Neuronal stem cell (in vitro differentiated cells): ENCODE data around the gene PLEKHF1.

ENCODE experiments used
- DNase-seq: peaks from one replicate; pipeline ENCODE4 v3.0.0-alpha.2; 2013; ENCODE audit warnings: low spot score
- H2AFZ ChIP-seq: one replicate; pipeline ENCODE4 v1.6.1; 2013; ENCODE audit warnings: mild to moderate bottlenecking, low read length, inconsistent platforms
- H2AK5ac ChIP-seq: 2 replicates; pipeline ENCODE4 v1.6.1; 2013; ENCODE audit warnings: low read depth, mild to moderate bottlenecking, inconsistent platforms, low read length, moderate library complexity, mixed read lengths
- H2BK120ac ChIP-seq: 2 replicates; pipeline ENCODE4 v1.6.1; 2013; ENCODE audit warnings: low read depth, mild to moderate bottlenecking, inconsistent platforms, low read length, moderate library complexity, mixed read lengths
- H2BK12ac ChIP-seq: one replicate; pipeline ENCODE4 v1.6.1; 2013; ENCODE audit warnings: low read length, inconsistent platforms
- H2BK15ac ChIP-seq: 2 replicates; pipeline ENCODE4 v1.6.1; 2013; ENCODE audit warnings: mild to moderate bottlenecking, low read length, inconsistent platforms, mixed read lengths
- H2BK5ac ChIP-seq: one replicate; pipeline ENCODE4 v1.6.1; 2013; ENCODE audit warnings: inconsistent platforms, mild to moderate bottlenecking, low read length, moderate library complexity
- H3K14ac ChIP-seq: one replicate; pipeline ENCODE4 v1.6.1; 2013; ENCODE audit warnings: low read length, inconsistent platforms
- H3K18ac ChIP-seq: 2 replicates; pipeline ENCODE4 v1.6.1; 2013; ENCODE audit warnings: low read length, inconsistent platforms
- H3K23ac ChIP-seq: 2 replicates; pipeline ENCODE4 v1.6.1; 2013; ENCODE audit warnings: low read depth, mild to moderate bottlenecking, mixed read lengths, low read length, inconsistent platforms; ENCODE audit not compliant: poor library complexity
- H3K27ac ChIP-seq: replicated peaks from 3 replicates; pipeline ENCODE4 v1.5.1; 2013; ENCODE audit warnings: low read length, inconsistent platforms
- H3K27me3 ChIP-seq, 3 experiments: 2 replicates each; pipeline ENCODE4 v1.6.1; 2013; ENCODE audit warnings: low read length in 3 of 3, mild to moderate bottlenecking in 2 of 3, inconsistent platforms in 1 of 3, low read depth in 1 of 3, mixed read lengths in 1 of 3, moderate library complexity in 1 of 3; ENCODE audit not compliant: control insufficient read depth in 3 of 3, insufficient read depth in 3 of 3
- H3K36me3 ChIP-seq, 2 donors: replicated peaks in 1 of 2; 2 replicates each; pipeline ENCODE4 v1.6.1; 2013; ENCODE audit warnings: low read length in 2 of 2; ENCODE audit not compliant: control insufficient read depth in 2 of 2, insufficient read depth in 2 of 2
- H3K4ac ChIP-seq: 2 replicates; pipeline ENCODE4 v1.6.1; 2013; ENCODE audit warnings: inconsistent platforms, mild to moderate bottlenecking, low read length, moderate library complexity
- H3K4me1 ChIP-seq, 2 donors: 1 replicate in 1 of 2; 2 replicates in 1 of 2; pipeline ENCODE4 v1.6.1; 2013; ENCODE audit warnings: low read length in 2 of 2, low read depth in 1 of 2; ENCODE audit not compliant: control insufficient read depth in 2 of 2, insufficient read depth in 1 of 2
- H3K4me2 ChIP-seq: one replicate; pipeline ENCODE4 v1.6.1; 2013; ENCODE audit warnings: mild to moderate bottlenecking, low read length, inconsistent platforms; ENCODE audit not compliant: insufficient read depth, poor library complexity, severe bottlenecking
- H3K4me3 ChIP-seq, 2 donors: 2 replicates each; pipeline ENCODE4 v1.5.1; 2013; ENCODE audit warnings: low read length in 2 of 2, mild to moderate bottlenecking in 2 of 2, inconsistent platforms in 1 of 2, moderate library complexity in 1 of 2
- H3K79me1 ChIP-seq: one replicate; pipeline ENCODE4 v1.6.1; 2013; ENCODE audit warnings: low read depth, mild to moderate bottlenecking, inconsistent platforms, low read length, moderate library complexity
- H3K9ac ChIP-seq: one replicate; pipeline ENCODE4 v1.6.1; 2013; ENCODE audit warnings: mild to moderate bottlenecking, low read depth, low read length, inconsistent platforms; ENCODE audit not compliant: poor library complexity
- H3K9me3 ChIP-seq, 2 donors: replicated peaks in 1 of 2; 2 replicates each; pipeline versions ENCODE3 to v1.6.1; 2013; ENCODE audit warnings: low read length in 2 of 2, mild to moderate bottlenecking in 2 of 2, inconsistent platforms in 1 of 2, low read depth in 1 of 2, mixed read lengths in 1 of 2, moderate library complexity in 1 of 2; ENCODE audit not compliant: control insufficient read depth in 2 of 2, insufficient read depth in 1 of 2
- H4K8ac ChIP-seq: one replicate; pipeline ENCODE4 v1.6.1; 2013; ENCODE audit warnings: low read depth, mild to moderate bottlenecking, inconsistent platforms, low read length, moderate library complexity
- H4K91ac ChIP-seq: one replicate; pipeline ENCODE4 v1.6.1; 2013; ENCODE audit warnings: low read length, low read depth, mild to moderate bottlenecking, inconsistent platforms; ENCODE audit not compliant: poor library complexity
- WGBS, 2 donors: extraction: QIAGEN DNeasy Blood & Tissue Kit; methylation state at CpG; one replicate each; pipeline ENCODE4 v1.1.7; 2013; ENCODE audit warnings: missing lambda C conversion rate in 2 of 2, mixed read lengths in 1 of 2; ENCODE audit not compliant: insufficient read length in 2 of 2, insufficient replicate concordance in 1 of 2; ENCODE audit errors: extremely low coverage in 2 of 2; 5-methylcytosine and 5-hydroxymethylcytosine counted together

PLEKHF1 gene

DNA sequence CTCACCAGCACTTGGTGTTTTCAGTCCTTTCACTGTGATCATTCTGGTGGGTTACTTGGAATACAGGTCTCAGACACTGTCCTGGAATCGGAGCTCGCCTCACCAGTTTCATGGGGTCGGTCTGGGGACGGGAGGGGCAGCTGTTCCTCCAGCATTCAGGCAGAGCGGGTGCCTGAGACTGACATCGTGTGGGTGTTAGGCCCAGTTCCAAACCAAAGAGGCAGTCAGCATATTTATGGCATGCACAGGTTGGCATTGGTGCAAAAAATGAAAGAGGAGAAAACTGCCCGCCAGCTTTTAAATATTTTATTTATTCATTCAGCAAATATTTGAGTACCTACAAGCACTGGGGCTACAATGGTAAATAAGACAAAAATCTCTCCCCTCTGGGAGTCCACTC, 20.1 kb downstream of the PLEKHF1 start:
- Histone ChIP-seq H2BK15ac (no peak overlapping the region), H3K23ac (no peak overlapping the region), H2BK120ac (no peak overlapping the region), H3K9me3 (peaks cover 0 to under 1% of the 10 kb centered on the region in 2 donors), H2BK5ac (no peak overlapping the region), H3K18ac (no peak overlapping the region), H3K4ac (no peak overlapping the region), H4K8ac (no peak overlapping the region), H2AFZ (no peak overlapping the region), H3K9ac (no peak overlapping the region), H3K14ac (no peak overlapping the region), H3K36me3 (no peaks in the 10 kb centered on the region), H2AK5ac (no peak overlapping the region), H2BK12ac (no peak overlapping the region), H3K4me1 (peaks cover 12 to 14% of the 10 kb centered on the region in 2 donors), H4K91ac (no peak overlapping the region), H3K4me2 (no peak overlapping the region), H3K27ac (no peak overlapping the region), H3K79me1 (peaks cover 4% of the 10 kb centered on the region), H3K27me3 (peaks cover 0 to 7% (median 0%) of the 10 kb centered on the region in 3 experiments), H3K4me3 (no peak overlapping the region)
- no CpG with 5 or more reads among the region's 7 CpGs for whole genome bisulfite sequencing, 2 donors
- no peak for DNase-seq

- Histone ChIP-seq H2BK5ac (no peak overlapping the region), H3K14ac (no peak overlapping the region), H3K27me3 (peaks cover 0 to 4% (median 0%) of the 10 kb centered on the region in 3 experiments), H3K36me3 (no peaks in the 10 kb centered on the region), H2AK5ac (no peak overlapping the region), H3K9me3 (peaks cover 3 to 5% of the 10 kb centered on the region in 2 donors), H3K18ac (no peak overlapping the region), H3K4me1 (peaks cover 13 to 14% of the 10 kb centered on the region in 2 donors), H4K91ac (no peak overlapping the region), H2BK120ac (no peak overlapping the region), H3K9ac (no peak overlapping the region), H2BK12ac (no peak overlapping the region), H4K8ac (no peak overlapping the region), H2AFZ (no peak overlapping the region), H2BK15ac (no peak overlapping the region), H3K27ac (no peak overlapping the region), H3K79me1 (peaks cover 4% of the 10 kb centered on the region), H3K4me3 (no peak overlapping the region), H3K4ac (no peak overlapping the region), H3K23ac (no peak overlapping the region), H3K4me2 (no peak overlapping the region)
- WGBS, 2 donors: no CpG with 5 or more reads among the region's 8 CpGs
- DNase-seq: no peak
Measured at GRCh38 chr19:29686285-29686805, 21.1 kb downstream of the PLEKHF1 start.

DNA sequence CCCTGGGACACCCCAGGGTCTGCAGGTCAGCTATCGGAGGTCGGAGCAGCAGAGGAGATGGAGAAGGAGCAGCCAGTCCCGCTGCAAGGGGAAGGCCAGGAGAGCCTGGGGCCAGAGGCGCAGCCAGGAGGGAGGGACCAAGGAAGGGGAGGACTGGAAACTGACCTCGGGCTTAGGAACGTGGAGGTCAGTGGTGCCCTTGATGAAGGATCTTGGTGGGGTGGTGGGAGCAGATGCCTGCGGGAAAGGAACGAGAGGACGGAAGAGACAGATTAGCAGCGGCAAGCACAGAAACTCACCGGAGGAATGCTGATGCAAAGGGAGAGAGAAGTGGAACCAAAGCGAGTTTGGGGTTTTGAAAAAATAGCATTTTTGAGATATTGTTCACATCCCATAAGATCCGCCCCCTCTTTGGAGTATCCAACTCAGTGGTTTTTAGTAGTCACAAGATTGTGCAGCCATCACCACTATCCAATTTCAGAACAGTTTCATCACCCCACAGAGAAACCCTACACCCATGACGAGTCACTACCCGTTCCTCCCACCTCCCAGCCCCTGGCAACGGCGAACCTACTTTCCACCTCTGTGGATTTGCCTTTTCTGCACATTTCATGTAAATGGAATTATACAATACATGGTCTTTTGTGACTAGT, 22.1 kb downstream of the PLEKHF1 start:
- Histone ChIP-seq H3K27ac (no peak overlapping the region), H2BK12ac (peak overlapping the region; percentile 27), H3K4ac (peak overlapping the region; percentile 66), H4K91ac (peak overlapping the region; percentile 88), H3K4me2 (no peak overlapping the region), H2BK15ac (no peak overlapping the region), H3K4me1 (peaks cover 10 to 11% of the 10 kb centered on the region in 2 donors), H4K8ac (no peak overlapping the region), H3K36me3 (no peaks in the 10 kb centered on the region), H3K14ac (peak overlapping the region; percentile 83), H3K18ac (peak overlapping the region; percentile 81), H3K27me3 (peaks cover 0 to 3% (median 0%) of the 10 kb centered on the region in 3 experiments), H3K79me1 (peaks cover 4% of the 10 kb centered on the region), H3K23ac (peak overlapping the region; percentile 96), H2AFZ (no peak overlapping the region), H3K4me3 (no peak overlapping the region), H2BK120ac (no peak overlapping the region), H3K9me3 (peaks cover 3 to 5% of the 10 kb centered on the region in 2 donors), H2BK5ac (no peak overlapping the region), H3K9ac (no peak overlapping the region), H2AK5ac (peak overlapping the region; percentile 69)
- no CpG with 5 or more reads among the region's 17 CpGs for WGBS, 2 donors
- no peak for DNase-seq

DNA sequence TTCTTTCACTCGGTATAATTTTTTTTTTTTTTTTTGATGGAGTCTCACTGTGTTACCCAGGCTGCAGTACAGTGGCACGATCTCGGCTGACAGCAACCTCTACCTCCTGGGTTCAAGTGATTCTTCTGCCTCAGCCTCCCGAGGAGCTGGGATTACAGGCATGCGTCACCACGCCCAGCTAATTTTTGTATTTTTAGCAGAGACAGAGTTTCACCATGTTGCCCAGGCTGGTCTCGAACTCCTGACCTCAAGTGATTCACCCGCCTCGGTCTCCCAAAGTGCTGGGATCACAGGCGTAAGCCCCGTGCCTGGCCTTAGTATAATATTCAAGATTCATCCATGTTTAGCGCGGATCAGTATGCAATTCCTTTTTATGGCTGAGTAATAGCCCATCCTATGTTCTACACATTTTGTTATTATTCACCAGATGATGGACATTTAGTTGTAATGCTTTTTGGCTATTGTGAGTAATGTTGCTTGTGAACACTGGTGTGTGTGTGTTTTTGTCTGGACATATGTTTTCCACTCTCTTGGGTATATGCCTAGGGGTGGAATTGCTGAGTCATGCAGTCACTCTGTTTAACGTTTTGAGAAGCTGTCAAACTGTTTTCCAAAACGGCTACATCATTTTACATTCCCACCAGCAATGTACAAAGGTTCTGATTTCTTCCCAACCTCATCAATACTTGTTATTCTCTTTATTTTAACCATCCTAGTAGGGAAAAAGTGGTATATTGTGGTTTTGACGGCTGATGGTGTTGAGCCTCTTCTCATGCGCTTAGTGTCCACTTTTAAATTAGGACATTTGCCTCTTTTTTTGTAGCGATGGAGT, 22.9 kb downstream of the PLEKHF1 start:
- Histone ChIP-seq H4K8ac (no peak overlapping the region), H3K9me3 (peaks cover 3 to 5% of the 10 kb centered on the region in 2 donors), H2BK120ac (no peak overlapping the region), H3K36me3 (no peaks in the 10 kb centered on the region), H3K23ac (no peak overlapping the region), H3K18ac (no peak overlapping the region), H3K27ac (no peak overlapping the region), H2BK12ac (no peak overlapping the region), H2AK5ac (no peak overlapping the region), H3K4me1 (peaks cover 3% of the 10 kb centered on the region in 2 donors), H3K4me3 (no peak overlapping the region), H3K9ac (no peak overlapping the region), H2AFZ (no peak overlapping the region), H4K91ac (no peak overlapping the region), H2BK5ac (no peak overlapping the region), H3K4me2 (no peak overlapping the region), H3K14ac (no peak overlapping the region), H3K27me3 (no peaks in the 10 kb centered on the region), H3K79me1 (no peaks in the 10 kb centered on the region), H3K4ac (no peak overlapping the region), H2BK15ac (no peak overlapping the region)
- WGBS, 2 donors: no CpG with 5 or more reads among the region's 18 CpGs
- DNase-seq: no peak
